ENCODE measurements around the gene LRRC51.

The LRRC51 gene

GRCh38 chr11:72069787-72070251 is 10.8 kb upstream of the LRRC51 start:
- peak in 30 of 56 donors; percentile 2 to 63 (median 34) for DNase-seq

- no peak for DNase-seq
Observed at GRCh38 chr11:72070491-72070890, 10.2 kb upstream of the LRRC51 start.

- DNase-seq, result no peak
Observed at GRCh38 chr11:72072348-72072747, 8.3 kb upstream of the LRRC51 start.

- peak in 2 of 56 donors; percentile 5 to 47 for DNase-seq
Observed at GRCh38 chr11:72075109-72075508, 5.5 kb upstream of the LRRC51 start.

GRCh38 chr11:72075756-72076155 is 4.9 kb upstream of the LRRC51 start:
- DNase-seq, result no peak

- no peak for DNase-seq
Observed at GRCh38 chr11:72078477-72078876, 2.2 kb upstream of the LRRC51 start.

- peak in 3 of 56 donors; percentile 45 to 70 (median 58) for DNase-seq
Observed at GRCh38 chr11:72079819-72080325, 778 bp upstream of the LRRC51 start.

GRCh38 chr11:72081184-72081644 is 564 bp downstream of the LRRC51 start:
- DNase-seq, result no peak

- no peak for DNase-seq
Observed at GRCh38 chr11:72081821-72082453, 1.3 kb downstream of the LRRC51 start.

GRCh38 chr11:72083414-72083813 is 2.8 kb downstream of the LRRC51 start:
- no peak for DNase-seq

- DNase-seq, result no peak
Observed at GRCh38 chr11:72084076-72084475, 3.4 kb downstream of the LRRC51 start.

- no peak for DNase-seq
Observed at GRCh38 chr11:72084965-72085364, 4.3 kb downstream of the LRRC51 start.

- DNase-seq, result peak in 25 of 56 donors; percentile 7 to 77 (median 32)
Observed at GRCh38 chr11:72085621-72086351, 5.1 kb downstream of the LRRC51 start.

- no peak for DNase-seq
Observed at GRCh38 chr11:72088076-72088808, 7.6 kb downstream of the LRRC51 start.

GRCh38 chr11:72091292-72091691 is 10.6 kb downstream of the LRRC51 start:
- peak in 48 of 56 donors; percentile 9 to 82 (median 49) for DNase-seq

GRCh38 chr11:72098741-72099140 is 18.1 kb downstream of the LRRC51 start:
- no peak for DNase-seq

GRCh38 chr11:72100009-72100408 is 19.4 kb downstream of the LRRC51 start:
- DNase-seq, result no peak

- DNase-seq, result no peak
Observed at GRCh38 chr11:72100462-72100861, 19.8 kb downstream of the LRRC51 start.

- DNase-seq, result no peak
Observed at GRCh38 chr11:72102162-72102561, 21.5 kb downstream of the LRRC51 start.

- DNase-seq, result no peak
Observed at GRCh38 chr11:72102631-72102945, 21.9 kb downstream of the LRRC51 start.

GRCh38 chr11:72102946-72103753 is 22.5 kb downstream of the LRRC51 start, which contains the start of gene LAMTOR1:
TSS of gene LAMTOR1 (minus strand) at chr11:72103297. CDS start at chr11:72103224, 73 bp downstream.
- DNase-seq, result peak; percentile 90 to 100 (median 98)
